ENCODE measurements around the gene WDFY1.

DNA sequence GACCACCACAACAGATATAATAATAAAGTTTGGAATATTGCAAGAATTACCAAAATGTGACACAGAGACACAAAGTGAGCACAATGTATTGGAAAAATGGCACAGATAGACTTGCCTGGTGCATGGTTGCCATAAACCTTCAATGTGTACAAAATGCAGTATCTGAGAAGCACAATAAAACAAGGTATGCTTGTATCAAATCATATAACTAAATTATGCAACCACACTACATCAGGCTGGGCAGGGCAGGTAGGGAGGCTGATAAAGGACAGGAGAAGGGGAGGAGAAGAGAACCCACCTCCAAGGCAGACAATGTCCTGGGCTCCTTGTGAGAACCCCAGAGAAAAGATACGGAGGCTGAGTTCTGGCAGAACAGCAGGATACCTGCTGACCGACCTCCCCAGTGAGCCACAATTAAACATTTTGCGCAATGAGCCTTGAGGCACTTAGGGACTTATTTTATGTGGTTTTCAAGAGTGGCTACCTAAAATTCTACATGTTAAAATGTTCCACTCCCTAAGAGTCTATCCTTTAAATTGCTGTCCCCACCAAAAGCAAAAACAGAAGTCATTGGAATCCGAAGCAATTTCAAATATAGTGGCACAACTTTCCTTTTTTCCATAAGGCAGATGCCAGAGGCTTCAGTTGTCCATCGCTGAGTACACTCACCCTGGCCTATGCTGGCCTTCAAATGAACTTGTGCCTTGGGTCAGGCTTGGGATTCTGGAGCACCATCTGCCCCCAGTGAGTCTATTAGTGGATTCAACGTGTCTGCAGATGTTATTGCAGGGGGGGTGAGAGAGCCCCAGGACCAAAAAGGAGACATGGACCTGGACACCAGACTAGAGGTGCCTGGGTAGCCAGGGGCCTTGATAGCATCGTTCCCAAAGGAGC, 16.8 kb downstream of the WDFY1 start:
- no peak for TF ChIP-seq POLR2A (IDR thresholded peaks at IDR 0.05)
- TF ChIP-seq, protein P1, sequence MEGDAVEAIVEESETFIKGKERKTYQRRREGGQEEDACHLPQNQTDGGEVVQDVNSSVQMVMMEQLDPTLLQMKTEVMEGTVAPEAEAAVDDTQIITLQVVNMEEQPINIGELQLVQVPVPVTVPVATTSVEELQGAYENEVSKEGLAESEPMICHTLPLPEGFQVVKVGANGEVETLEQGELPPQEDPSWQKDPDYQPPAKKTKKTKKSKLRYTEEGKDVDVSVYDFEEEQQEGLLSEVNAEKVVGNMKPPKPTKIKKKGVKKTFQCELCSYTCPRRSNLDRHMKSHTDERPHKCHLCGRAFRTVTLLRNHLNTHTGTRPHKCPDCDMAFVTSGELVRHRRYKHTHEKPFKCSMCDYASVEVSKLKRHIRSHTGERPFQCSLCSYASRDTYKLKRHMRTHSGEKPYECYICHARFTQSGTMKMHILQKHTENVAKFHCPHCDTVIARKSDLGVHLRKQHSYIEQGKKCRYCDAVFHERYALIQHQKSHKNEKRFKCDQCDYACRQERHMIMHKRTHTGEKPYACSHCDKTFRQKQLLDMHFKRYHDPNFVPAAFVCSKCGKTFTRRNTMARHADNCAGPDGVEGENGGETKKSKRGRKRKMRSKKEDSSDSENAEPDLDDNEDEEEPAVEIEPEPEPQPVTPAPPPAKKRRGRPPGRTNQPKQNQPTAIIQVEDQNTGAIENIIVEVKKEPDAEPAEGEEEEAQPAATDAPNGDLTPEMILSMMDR (IDR thresholded peaks at IDR 0.05) = no peak
